Mucosa of descending colon (tissue), 3 donors: ENCODE measurements around the gene SHISAL1. TPM values are rescaled to one million over a fixed set of nuclear protein-coding genes. Genes with fewer than 3 reads are reported as not detected.
A peak's percentile ranks its signal among the peaks of the same experiment; 100 is the strongest.

Experiments used
- ATAC-seq: fragments of 200-7000 bp; cut with Tn5 transposase; one replicate; pipeline ENCODE4 v1.9.1; 2020; ENCODE audit warnings: mild to moderate bottlenecking, moderate library complexity
- DNase-seq, 3 donors: peaks; one replicate each; pipeline ENCODE4 v3.0.0-alpha.2; 2020
- H3K36me3 ChIP-seq: fragments of 200-600 bp; one replicate; pipeline ENCODE4 v1.8.0; 2021; ENCODE audit warnings: low read depth, mild to moderate bottlenecking
- H3K4me1 ChIP-seq: fragments of 200-600 bp; one replicate; pipeline ENCODE4 v1.8.0; 2021; ENCODE audit warnings: low read depth, mild to moderate bottlenecking
- H3K4me3 ChIP-seq: fragments of 200-600 bp; one replicate; pipeline ENCODE4 v1.8.0; 2021; ENCODE audit warnings: mild to moderate bottlenecking
- H3K9me3 ChIP-seq: fragments of 200-600 bp; one replicate; pipeline ENCODE4 v1.8.0; 2021; ENCODE audit warnings: mild to moderate bottlenecking
- CTCF ChIP-seq: fragments of 200-600 bp; IDR thresholded peaks from one replicate; pipeline ENCODE4 v1.8.0; 2022; ENCODE audit warnings: antibody characterized with exemption, mild to moderate bottlenecking
- intact Hi-C, 2 donors: fragments of 100-400 bp; cut with DNase I in 1 of 2; cut with micrococcal nuclease in 1 of 2; formaldehyde crosslinking; loops; one replicate each; pipeline versions ENCODE4 v1.11.0 to v1.11.1; 2022; cut with DNase I, micrococcal nuclease
- long read RNA-seq, 2 donors: library from polyadenylated mRNA; unstranded; transcript quantifications; one replicate each; pipeline ENCODE4 v2.0.0, GENCODE V29; 2019 to 2021
- total RNA-seq, 3 donors: library from RNA; stranded (reverse); fragmentation: NEBNext Ultra II Directional in 2 of 3; extraction: Animal tissue kit (Norgen Biotek cat#: 25700) in 2 of 3; gene quantifications; one replicate each; pipeline versions ENCODE4 v1.2.1 to v1.2.4, GENCODE V29; 2021 to 2023
- donor health status: DM: no; HTN: no; CAD: no; lungs with moderate emphysema.
- donor health status: DM: no; HTN: no; CAD: no.
- donor health status: DM: no; HTN: yes; CAD: no.

SHISAL1 gene
- 10 to 100 TPM in 1 of 3 donors, 1 to 10 TPM in 1, under 1 TPM in 1; 0.38 to 34.3 (median 1.1) TPM for total RNA-seq
- long read RNA-seq, donor 1, full-length matches to known transcripts: 2 of 14 reads
- long read RNA-seq, donor 1, partial matches to known transcripts: 1 of 14 reads
- long read RNA-seq, donor 1, other reads (novel, unspliced or antisense): 11 of 14 reads
- long read RNA-seq, donor 2: 0 reads

DNA sequence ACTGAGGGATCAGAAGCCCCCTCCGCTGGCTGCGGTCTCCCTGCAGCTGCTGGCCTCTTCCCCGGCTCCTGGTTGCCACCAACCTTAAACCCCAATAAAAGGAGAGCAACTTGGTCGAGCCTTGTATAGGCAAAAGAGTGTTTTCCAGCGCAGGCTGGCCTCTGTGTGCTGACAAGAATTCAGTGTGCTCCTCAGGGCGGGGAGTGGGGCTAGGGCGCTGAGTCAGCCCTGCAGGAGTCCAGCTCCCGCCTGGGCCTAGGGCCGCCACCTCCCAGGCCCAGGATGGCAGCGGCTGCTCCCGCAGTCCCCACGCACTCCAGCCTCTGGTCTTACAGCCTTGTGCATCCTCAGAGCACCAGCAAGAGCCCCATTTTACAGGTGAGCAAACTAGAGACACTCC is at the start of gene SHISAL1:
TSS of gene SHISAL1 (minus strand) at position 186 of the 400 bp plus-strand sequence. CDS start 12,006 bp downstream, outside the sequence.
- intact Hi-C loops: no loop called here
- Histone ChIP-seq H3K4me3 (no peak within 1 kb of the TSS), H3K9me3 (no peaks in the 10 kb centered on the region), H3K4me1 (no peaks in the 10 kb centered on the region), H3K36me3 (no peaks in the 10 kb centered on the region)
- ATAC-seq: no peak
- DNase-seq: peak in 1 of 3 donors; percentile 28
- TF ChIP-seq CTCF: no peak

GRCh38 chr22:44361391-44362126 is 48.8 kb upstream of the SHISAL1 start:
- H3K4me1 ChIP-seq: no peaks in the 10 kb centered on the region
- intact Hi-C loops: no loop called here
- H3K9me3 ChIP-seq: no peaks in the 10 kb centered on the region
- DNase-seq: peak in 2 of 3 donors; percentile 16 to 37
- ATAC-seq: no peak
- TF ChIP-seq CTCF: no peak
- H3K36me3 ChIP-seq: no peaks in the 10 kb centered on the region
- H3K4me3 ChIP-seq: no peak overlapping the region

GRCh38 chr22:44360668-44361381 is 48.1 kb upstream of the SHISAL1 start:
- H3K4me3 ChIP-seq: no peak overlapping the region
- peak; percentile 38 for ATAC-seq
- H3K9me3 ChIP-seq: no peaks in the 10 kb centered on the region
- intact Hi-C loops: no loop called here
- H3K36me3 ChIP-seq: no peaks in the 10 kb centered on the region
- DNase-seq: peak in 2 of 3 donors; percentile 36 to 54
- H3K4me1 ChIP-seq: no peaks in the 10 kb centered on the region
- TF ChIP-seq CTCF: no peak

DNA sequence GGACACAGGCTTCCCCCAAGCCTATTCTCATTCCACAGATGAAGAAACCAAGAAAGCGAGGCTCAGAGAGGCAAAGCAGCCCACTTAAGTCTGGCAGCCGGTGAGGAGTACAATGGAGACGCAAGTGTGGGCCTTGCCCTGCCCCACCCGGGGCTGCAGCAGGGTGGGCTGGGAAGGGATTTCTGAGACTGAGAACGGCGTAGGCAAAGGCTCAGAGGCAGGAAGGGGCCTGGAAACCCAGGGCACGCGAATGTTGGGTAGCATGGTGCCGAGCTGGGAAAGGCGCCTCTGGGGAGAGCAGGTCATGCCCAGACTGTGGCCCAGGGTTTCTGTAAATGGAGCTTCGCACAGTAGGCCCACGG is 47.5 kb upstream of the SHISAL1 start:
- intact Hi-C loops: no loop called here
- no peaks in the 10 kb centered on the region for H3K9me3 ChIP-seq
- ATAC-seq (no peak), DNase-seq (peak in 1 of 3 donors; percentile 15)
- no peaks in the 10 kb centered on the region for H3K4me1 ChIP-seq
- TF ChIP-seq CTCF: no peak
- H3K4me3 ChIP-seq: no peak overlapping the region
- H3K36me3 ChIP-seq: no peaks in the 10 kb centered on the region

DNA sequence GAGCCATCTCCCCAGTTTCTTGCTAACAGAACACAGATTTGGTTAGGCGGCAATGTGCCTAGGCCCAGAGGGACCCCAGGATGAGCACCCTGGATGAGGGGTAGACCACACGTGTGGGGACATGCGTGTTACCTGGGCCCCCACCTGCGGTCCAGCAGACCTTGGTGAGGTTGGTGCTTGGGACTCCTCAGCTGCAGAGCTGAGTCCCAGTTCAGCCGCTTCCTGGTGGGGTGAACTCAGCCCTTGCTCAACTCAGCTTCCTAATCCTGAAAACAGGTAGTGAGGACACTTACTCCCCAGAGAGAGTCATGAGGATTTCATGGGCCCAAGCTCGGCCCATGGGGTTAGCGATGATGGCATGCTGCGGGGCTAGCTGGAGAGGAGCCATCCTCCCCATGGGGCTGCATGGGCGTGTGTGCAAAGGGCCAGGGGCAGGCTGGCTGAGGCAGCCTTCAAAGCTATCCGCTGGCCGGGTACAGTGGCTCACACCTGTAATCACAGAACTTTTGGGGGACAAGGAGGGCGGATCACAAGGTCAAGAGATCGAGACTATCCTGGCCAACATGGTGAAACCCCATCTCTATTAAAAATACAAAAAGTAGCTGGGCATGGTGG is 46.9 kb upstream of the SHISAL1 start:
- intact Hi-C loops: no loop called here
- Histone ChIP-seq H3K9me3 (no peaks in the 10 kb centered on the region), H3K4me3 (no peak overlapping the region), H3K4me1 (no peaks in the 10 kb centered on the region), H3K36me3 (no peaks in the 10 kb centered on the region)
- DNase-seq (peak in 2 of 3 donors; percentile 10 to 18), ATAC-seq (no peak)
- TF ChIP-seq CTCF: no peak
